VCaP (cell line): Measurements from ENCODE around the gene FKRP.

Source experiments
- H3K27ac ChIP-seq: fragments of 450-650 bp; 2 replicates; pipeline ENCODE4 v1.5.1; 2017
- CTCF ChIP-seq: fragments of 450-650 bp; conservative IDR thresholded peaks from 2 replicates; pipeline ENCODE4 v1.5.1; 2017; ENCODE audit warnings: mild to moderate bottlenecking, moderate library complexity

Gene FKRP

GRCh38 chr19:46787040-46787330 is 41.1 kb downstream of the FKRP start:
- peak overlapping the region; percentile 89 for H3K27ac ChIP-seq

GRCh38 chr19:46787331-46788261 is 41.7 kb downstream of the FKRP start:
- no peak for TF ChIP-seq CTCF
- peak overlapping the region; percentile 89 for H3K27ac ChIP-seq

More at GRCh38 chr19:46787040-46787330, 41.1 kb downstream of the FKRP start:
- TF ChIP-seq CTCF: no peak

GRCh38 chr19:46788262-46788967 is 42.6 kb downstream of the FKRP start, which contains the start of gene SLC1A5:
Gene SLC1A5, minus strand, starts transcription at chr19:46788594. Its CDS starts 629 bp downstream, at chr19:46787965.
- peak within 1 kb of the TSS; percentile 89 for H3K27ac ChIP-seq
- TF ChIP-seq CTCF: no peak; the same call in 1 of the 2 replicates

GRCh38 chr19:46788968-46789338 is 43.1 kb downstream of the FKRP start:
- H3K27ac ChIP-seq: peak overlapping the region; percentile 89; the same call in 1 of the 2 replicates
- no peak for TF ChIP-seq CTCF

- no peak for TF ChIP-seq CTCF
- H3K27ac ChIP-seq: no peak overlapping the region
Observed at GRCh38 chr19:46789371-46789770, 43.5 kb downstream of the FKRP start.

GRCh38 chr19:46791944-46792343 is 46.1 kb downstream of the FKRP start:
- TF ChIP-seq CTCF: no peak
- H3K27ac ChIP-seq: peak overlapping the region; percentile 55

- no peak for TF ChIP-seq CTCF
- no peak overlapping the region for H3K27ac ChIP-seq
Observed at GRCh38 chr19:46797881-46798280, 52.0 kb downstream of the FKRP start.
